ENCODE data around the gene KRT1. TPM values are rescaled to one million over a fixed set of nuclear protein-coding genes. Genes with fewer than 3 reads are reported as not detected.

KRT1 gene
- total and polyA plus RNA-seq, 7 experiments from 2014 or later = 0.27 to 9.4 (median 5.2) TPM; not detected in 2

- Histone ChIP-seq H3K36me3 (ENCODE audit: control insufficient read depth in 2 of 3, insufficient read depth in 3 of 3, low read length in 3 of 3) (no peaks in the 10 kb centered on the region), H3K27me3 (ENCODE audit: control insufficient read depth in 2 of 2, insufficient read depth in 2 of 2, low read length in 2 of 2) (no peaks in the 10 kb centered on the region), H3K4me3 (ENCODE audit: low read length) (no peak overlapping the region), H3K9me3 (ENCODE audit: control insufficient read depth in 2 of 3, low read length in 3 of 3) (no peaks in the 10 kb centered on the region), H3K4me1 (ENCODE audit: control insufficient read depth in 2 of 2, insufficient read depth in 2 of 2, low read length in 2 of 2) (peaks cover 28 to 62% of the 10 kb centered on the region in 2 donors), H3K27ac (ENCODE audit: low read depth, low read length) (peak overlapping the region; percentile 22)
- Mint-ChIP-seq H3K4me3 (peak overlapping the region in 7 of 10 donors; percentile 49 to 88 (median 73)), H3K36me3 (peaks cover 3 to 23% (median 4%) of the 10 kb centered on the region in 5 donors), H3K27me3 (peaks cover 0 to 4% (median 0%) of the 10 kb centered on the region in 5 donors), H3K9me3 (peaks cover 0 to 13% (median 7%) of the 10 kb centered on the region in 11 donors), H3K4me1 (peaks cover 52 to 88% (median 72%) of the 10 kb centered on the region in 7 donors), H3K27ac (peak overlapping the region; percentile 15 to 100 (median 100))
- DNase-seq = no peak
- intact Hi-C loops (cut with micrococcal nuclease) = loop anchor here in 1 of 2 donors (5.0 kb wide), 1 partner anchor 44 kb away; no protein-coding TSS in a partner anchor
- no peak for ATAC-seq
- ChIA-PET CTCF (interaction anchor here (1.2 to 1.8 kb wide), 8 partner anchors 29 to 64 kb away, joined by 3 to 5 read pairs (median 4); no protein-coding TSS in a partner anchor), POLR2A (interaction anchor here (0.6 to 12.4 kb wide), 13 partner anchors 9 to 133 kb away, joined by 3 to 223 read pairs (median 5); partner anchors contain the start of genes KRT1 and KRT73)
Measured at GRCh38 chr12:52648012-52648550, 32.1 kb downstream of the KRT1 start.

DNA sequence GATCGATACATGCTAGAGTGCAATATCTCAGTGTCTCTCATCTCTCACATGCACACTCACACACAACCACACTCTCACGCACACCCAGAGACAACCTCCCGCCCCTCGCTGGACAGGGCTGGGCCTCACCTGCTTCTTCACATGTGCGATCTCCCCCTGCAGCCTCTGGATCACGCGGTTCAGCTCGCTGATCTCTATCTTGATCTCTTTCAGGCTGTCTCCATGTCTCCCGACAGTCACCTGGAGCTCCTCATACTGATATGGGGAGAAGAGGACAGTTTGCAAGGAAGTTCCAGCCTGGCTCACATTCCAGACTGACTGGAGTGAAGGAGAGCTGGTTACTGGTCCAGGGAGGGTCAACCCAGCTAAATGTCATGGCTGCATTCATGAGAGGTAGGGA, 32.6 kb downstream of the KRT1 start:
- ChIA-PET POLR2A (interaction anchor here (0.6 to 12.4 kb wide), 10 partner anchors 8 to 133 kb away, joined by 3 to 223 read pairs (median 6); partner anchors contain the start of genes KRT1 and KRT73), CTCF (interaction anchor here (1.1 to 1.7 kb wide), 8 partner anchors 28 to 223 kb away, joined by 3 to 5 read pairs (median 4); no protein-coding TSS in a partner anchor)
- H3K4me3 Mint-ChIP-seq = peak overlapping the region in 9 of 10 donors; percentile 11 to 88 (median 73)

DNA sequence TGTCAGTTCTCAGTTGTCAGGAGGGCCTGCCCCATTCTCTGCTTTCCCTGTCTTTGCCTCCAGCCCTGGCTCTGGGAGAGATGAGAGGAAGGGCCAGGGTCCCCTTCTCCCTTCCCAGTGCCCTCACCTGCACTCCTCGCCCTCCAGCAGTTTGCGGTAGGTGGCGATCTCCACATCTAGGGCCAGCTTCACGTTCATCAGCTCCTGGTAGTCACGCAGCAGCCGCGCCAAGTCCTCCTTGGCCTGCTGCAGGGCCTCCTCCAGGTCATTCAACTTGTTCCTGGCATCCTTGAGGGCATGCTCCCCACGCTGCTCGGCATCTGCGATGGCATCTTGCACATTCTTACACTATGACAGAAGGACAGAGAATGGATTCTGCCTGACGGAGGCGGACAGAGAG, 33.6 kb downstream of the KRT1 start:
- DNase-seq (no peak), ATAC-seq (no peak)
- intact Hi-C loops (cut with micrococcal nuclease) = loop anchor here in 1 of 2 donors (5.0 kb wide), 1 partner anchor 46 kb away; no protein-coding TSS in a partner anchor
- H3K27ac ChIP-seq (ENCODE audit: low read depth, low read length) = peak overlapping the region; percentile 92
- H3K36me3 ChIP-seq (ENCODE audit: control insufficient read depth in 2 of 3, insufficient read depth in 3 of 3, low read length in 3 of 3) = no peaks in the 10 kb centered on the region
- Mint-ChIP-seq H3K9me3 (peaks cover 0 to 13% (median 7%) of the 10 kb centered on the region in 11 donors), H3K36me3 (peaks cover 3 to 28% (median 4%) of the 10 kb centered on the region in 5 donors), H3K4me3 (peak overlapping the region in 9 of 10 donors; percentile 47 to 88 (median 83)), H3K27me3 (peaks cover 0 to 7% (median 0%) of the 10 kb centered on the region in 5 donors), H3K4me1 (peaks cover 61 to 92% (median 87%) of the 10 kb centered on the region in 7 donors), H3K27ac (peak overlapping the region; percentile 97 to 100 (median 100))
- POLR2A ChIA-PET = interaction anchor here (0.8 to 12.4 kb wide), 8 partner anchors 9 to 60 kb away, joined by 3 to 223 read pairs (median 8); partner anchors contain the start of genes KRT1 and KRT73
- CTCF ChIA-PET = interaction anchor here (0.7 to 1.7 kb wide), 5 partner anchors 33 to 224 kb away, joined by 3 to 5 read pairs (median 4); no protein-coding TSS in a partner anchor
- H3K27me3 ChIP-seq (ENCODE audit: control insufficient read depth in 2 of 2, insufficient read depth in 2 of 2, low read length in 2 of 2) = no peaks in the 10 kb centered on the region
- H3K4me3 ChIP-seq (ENCODE audit: low read length) = no peak overlapping the region
- peaks cover 28 to 75% of the 10 kb centered on the region in 2 donors for H3K4me1 ChIP-seq (ENCODE audit: control insufficient read depth in 2 of 2, insufficient read depth in 2 of 2, low read length in 2 of 2)
- no peaks in the 10 kb centered on the region for H3K9me3 ChIP-seq (ENCODE audit: control insufficient read depth in 2 of 3, low read length in 3 of 3)

More for the DNA sequence above, 32.6 kb downstream of the KRT1 start:
- Mint-ChIP-seq H3K4me1 (peaks cover 54 to 91% (median 77%) of the 10 kb centered on the region in 7 donors), H3K36me3 (peaks cover 3 to 24% (median 4%) of the 10 kb centered on the region in 5 donors), H3K27ac (peak overlapping the region; percentile 68 to 100 (median 100)), H3K27me3 (peaks cover 0 to 4% (median 0%) of the 10 kb centered on the region in 5 donors), H3K9me3 (peaks cover 0 to 13% (median 7%) of the 10 kb centered on the region in 11 donors)
- intact Hi-C loops (cut with micrococcal nuclease) = loop anchor here in 1 of 2 donors (5.0 kb wide), 1 partner anchor 45 kb away; no protein-coding TSS in a partner anchor
- DNase-seq (no peak), ATAC-seq (no peak)
- Histone ChIP-seq H3K27me3 (ENCODE audit: control insufficient read depth in 2 of 2, insufficient read depth in 2 of 2, low read length in 2 of 2) (no peaks in the 10 kb centered on the region), H3K27ac (ENCODE audit: low read depth, low read length) (peak overlapping the region; percentile 92), H3K4me3 (ENCODE audit: low read length) (no peak overlapping the region), H3K9me3 (ENCODE audit: control insufficient read depth in 2 of 3, low read length in 3 of 3) (no peaks in the 10 kb centered on the region), H3K36me3 (ENCODE audit: control insufficient read depth in 2 of 3, insufficient read depth in 3 of 3, low read length in 3 of 3) (no peaks in the 10 kb centered on the region), H3K4me1 (ENCODE audit: control insufficient read depth in 2 of 2, insufficient read depth in 2 of 2, low read length in 2 of 2) (peaks cover 28 to 65% of the 10 kb centered on the region in 2 donors)

- ChIA-PET POLR2A (interaction anchor here (0.5 to 12.4 kb wide), 10 partner anchors 13 to 234 kb away, joined by 3 to 223 read pairs (median 6); partner anchors contain the start of genes KRT1 and KRT73), CTCF (interaction anchor here (0.7 to 2.4 kb wide), 5 partner anchors 12 to 113 kb away, joined by 3 to 21 read pairs (median 10); no protein-coding TSS in a partner anchor)
- DNase-seq = no peak
- intact Hi-C loops (cut with micrococcal nuclease) = loop anchor here (1.0 to 5.0 kb wide), 8 partner anchors 13 to 224 kb away; no protein-coding TSS in a partner anchor
- ATAC-seq = no peak
- Mint-ChIP-seq H3K27ac (peak overlapping the region; percentile 97 to 100 (median 100)), H3K36me3 (peaks cover 3 to 30% (median 6%) of the 10 kb centered on the region in 5 donors), H3K9me3 (peaks cover 0 to 13% (median 7%) of the 10 kb centered on the region in 11 donors), H3K27me3 (peaks cover 0 to 12% (median 0%) of the 10 kb centered on the region in 5 donors), H3K4me1 (peaks cover 67 to 99% (median 93%) of the 10 kb centered on the region in 7 donors), H3K4me3 (peak overlapping the region; percentile 72 to 88 (median 83))
- Histone ChIP-seq H3K27me3 (ENCODE audit: control insufficient read depth in 2 of 2, insufficient read depth in 2 of 2, low read length in 2 of 2) (no peaks in the 10 kb centered on the region), H3K4me1 (ENCODE audit: control insufficient read depth in 2 of 2, insufficient read depth in 2 of 2, low read length in 2 of 2) (peaks cover 28 to 81% of the 10 kb centered on the region in 2 donors), H3K4me3 (ENCODE audit: low read length) (peak overlapping the region; percentile 4), H3K36me3 (ENCODE audit: control insufficient read depth in 2 of 3, insufficient read depth in 3 of 3, low read length in 3 of 3) (no peaks in the 10 kb centered on the region), H3K9me3 (ENCODE audit: control insufficient read depth in 2 of 3, low read length in 3 of 3) (no peaks in the 10 kb centered on the region), H3K27ac (ENCODE audit: low read depth, low read length) (peak overlapping the region; percentile 92)
Measured at GRCh38 chr12:52645982-52646381, 34.2 kb downstream of the KRT1 start.

- H3K4me3 Mint-ChIP-seq = peak overlapping the region; percentile 72 to 88 (median 83)
- H3K4me1 Mint-ChIP-seq = peaks cover 68 to 99% (median 94%) of the 10 kb centered on the region in 7 donors
- intact Hi-C loops (cut with micrococcal nuclease) = loop anchor here (1.0 to 5.0 kb wide), 8 partner anchors 12 to 225 kb away; no protein-coding TSS in a partner anchor
- peak; percentile 96 for ATAC-seq
- DNase-seq = peak in 7 of 9 donors; percentile 81 to 98 (median 94)
- peaks cover 0 to 17% (median 0%) of the 10 kb centered on the region in 5 donors for H3K27me3 Mint-ChIP-seq
- H3K27ac ChIP-seq (ENCODE audit: low read depth, low read length) = peak overlapping the region; percentile 92
- peaks cover 28 to 81% of the 10 kb centered on the region in 2 donors for H3K4me1 ChIP-seq (ENCODE audit: control insufficient read depth in 2 of 2, insufficient read depth in 2 of 2, low read length in 2 of 2)
- H3K9me3 ChIP-seq (ENCODE audit: control insufficient read depth in 2 of 3, low read length in 3 of 3) = no peaks in the 10 kb centered on the region
- H3K9me3 Mint-ChIP-seq = peaks cover 0 to 13% (median 7%) of the 10 kb centered on the region in 11 donors
- CTCF ChIA-PET = interaction anchor here (0.5 to 2.4 kb wide), 12 partner anchors 12 to 232 kb away, joined by 3 to 21 read pairs (median 4); no protein-coding TSS in a partner anchor
- H3K36me3 Mint-ChIP-seq = peaks cover 3 to 30% (median 6%) of the 10 kb centered on the region in 5 donors
- no peak overlapping the region for H3K4me3 ChIP-seq (ENCODE audit: low read length)
- H3K27me3 ChIP-seq (ENCODE audit: control insufficient read depth in 2 of 2, insufficient read depth in 2 of 2, low read length in 2 of 2) = no peaks in the 10 kb centered on the region
- H3K27ac Mint-ChIP-seq = peak overlapping the region; percentile 97 to 100 (median 100)
- POLR2A ChIA-PET = interaction anchor here (0.5 to 12.4 kb wide), 16 partner anchors 11 to 235 kb away, joined by 3 to 223 read pairs (median 5); partner anchors contain the start of genes KRT1 and KRT73
- no peaks in the 10 kb centered on the region for H3K36me3 ChIP-seq (ENCODE audit: control insufficient read depth in 2 of 3, insufficient read depth in 3 of 3, low read length in 3 of 3)
Measured at GRCh38 chr12:52645120-52645761, 35.0 kb downstream of the KRT1 start.
